Measurements from ENCODE around the gene LIPC.

The LIPC gene

GRCh38 chr15:58554758-58555157, 123.0 kb downstream of the LIPC start:
- DNase-seq (ENCODE audit: low read depth) = no peak

DNA sequence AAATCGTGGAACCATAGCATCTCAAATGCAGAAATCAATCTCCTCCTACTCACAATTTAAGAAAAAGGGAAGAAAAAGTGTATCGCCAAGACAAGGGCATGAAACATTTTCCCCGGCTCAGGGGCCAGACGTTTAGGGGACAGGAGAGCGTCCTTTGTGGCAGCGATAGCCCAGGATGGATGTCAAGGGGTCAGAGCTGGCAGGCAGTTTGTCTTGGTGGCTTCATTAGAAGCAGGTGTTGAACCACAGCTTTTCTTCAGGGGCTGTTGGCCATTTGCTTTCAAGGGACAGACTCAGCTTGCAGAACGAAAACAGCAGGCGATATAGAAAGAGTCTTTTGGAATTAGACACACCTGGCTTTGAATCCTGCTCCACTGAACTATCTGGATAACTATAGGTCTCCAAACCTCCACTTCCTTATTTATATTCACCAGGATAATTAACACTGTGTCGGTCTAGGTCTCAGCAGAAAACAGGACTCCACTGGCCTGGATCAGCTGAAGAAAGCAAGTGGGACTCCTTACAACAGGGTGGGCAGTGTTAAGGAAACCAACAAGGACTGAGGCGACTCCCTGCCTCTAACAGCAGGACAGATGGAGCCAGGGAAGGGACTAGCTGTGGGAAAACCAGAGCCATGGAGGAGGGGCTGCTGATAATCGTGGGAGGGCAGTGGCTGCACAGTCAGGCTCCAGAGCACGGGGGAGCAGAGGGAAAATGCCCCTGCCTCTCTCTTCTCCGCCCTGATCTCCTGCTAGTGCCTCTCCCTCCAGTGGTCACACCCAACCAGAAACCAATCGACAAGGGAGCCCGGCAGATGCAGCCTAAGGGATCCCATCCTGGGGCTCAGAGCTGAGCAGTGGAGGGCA, 123.6 kb downstream of the LIPC start:
- DNase-seq (ENCODE audit: low read depth) = no peak

- no peak for DNase-seq (ENCODE audit: low read depth)
Observed at GRCh38 chr15:58556028-58556361, 124.2 kb downstream of the LIPC start.

GRCh38 chr15:58556541-58556940, 124.8 kb downstream of the LIPC start:
- DNase-seq (ENCODE audit: low read depth) = no peak

- no peak for DNase-seq (ENCODE audit: low read depth)
Observed at GRCh38 chr15:58558777-58559176, 127.0 kb downstream of the LIPC start.

DNA sequence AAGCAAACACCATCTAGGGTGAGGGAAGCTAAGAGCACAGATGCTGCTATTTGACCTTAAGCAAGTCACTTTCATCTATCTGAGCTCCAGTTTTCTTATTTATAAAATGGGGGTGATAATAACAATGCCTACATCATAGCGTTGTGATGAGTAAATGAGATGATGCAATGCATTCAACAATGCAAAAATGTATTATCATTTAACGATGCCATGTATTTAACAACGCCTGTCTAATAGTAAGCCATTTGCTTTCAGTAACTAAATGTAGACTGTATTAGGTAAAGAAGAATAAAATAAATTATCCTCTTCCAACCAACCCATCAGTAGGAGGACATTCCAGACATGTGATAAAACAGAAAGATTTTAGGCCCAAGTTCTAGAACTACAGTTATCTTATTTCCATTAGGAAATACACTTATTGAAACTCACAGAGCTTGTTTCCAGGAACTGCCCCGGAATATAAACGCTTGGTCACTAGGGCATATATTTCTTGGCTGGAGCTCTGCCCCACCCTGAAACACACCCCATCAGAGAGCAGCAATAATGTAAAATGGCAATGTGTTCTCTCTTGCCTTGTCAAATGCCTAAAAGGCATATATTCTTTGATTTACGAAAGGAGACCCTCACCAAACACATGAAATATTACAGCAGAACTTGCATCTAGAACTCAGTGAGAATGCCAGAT, 128.3 kb downstream of the LIPC start:
- DNase-seq (ENCODE audit: low read depth) = no peak

GRCh38 chr15:58561321-58561720, 129.5 kb downstream of the LIPC start:
- DNase-seq (ENCODE audit: low read depth) = no peak

DNA sequence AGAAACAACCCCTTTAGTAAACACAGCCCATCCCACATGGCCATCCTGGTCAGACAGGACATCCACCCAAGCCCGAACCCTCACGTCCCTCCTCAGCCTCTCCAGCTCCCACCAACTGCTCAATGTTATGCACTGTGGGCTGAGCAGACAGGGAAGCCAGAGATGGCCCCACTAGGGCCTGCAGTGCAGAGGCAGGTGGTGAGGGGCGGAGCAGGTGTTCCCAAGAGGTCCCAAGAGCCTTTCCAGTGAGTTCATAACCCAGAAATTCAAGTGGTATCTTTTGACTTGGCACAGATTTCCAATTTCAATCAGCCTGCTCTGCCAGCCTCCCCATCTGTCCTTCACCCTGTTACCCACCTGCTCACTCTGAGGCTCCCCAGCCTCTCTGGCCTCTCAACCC, 130.3 kb downstream of the LIPC start:
- no peak for DNase-seq (ENCODE audit: low read depth)

- DNase-seq (ENCODE audit: low read depth) = no peak
Observed at GRCh38 chr15:58564981-58565380, 133.2 kb downstream of the LIPC start.

DNA sequence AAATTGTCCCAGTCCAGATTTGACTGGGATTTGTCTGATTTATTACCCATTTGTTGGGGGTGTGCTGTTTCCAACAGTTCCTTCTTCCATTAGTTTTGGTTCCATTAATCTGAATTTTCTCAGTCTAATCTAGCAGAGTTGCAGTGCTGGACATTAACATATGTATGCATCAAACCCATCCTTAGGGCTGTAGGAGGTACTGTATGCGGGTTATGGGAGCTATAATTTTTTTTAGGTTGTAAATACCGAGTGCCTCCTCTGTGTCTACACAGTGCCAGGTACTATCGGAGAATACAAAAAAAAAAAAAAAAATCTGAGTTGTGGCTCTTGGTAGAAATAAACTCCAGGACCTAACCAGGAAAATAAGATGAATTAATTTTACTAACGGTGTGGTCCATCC, 133.8 kb downstream of the LIPC start:
- DNase-seq (ENCODE audit: low read depth) = no peak

DNA sequence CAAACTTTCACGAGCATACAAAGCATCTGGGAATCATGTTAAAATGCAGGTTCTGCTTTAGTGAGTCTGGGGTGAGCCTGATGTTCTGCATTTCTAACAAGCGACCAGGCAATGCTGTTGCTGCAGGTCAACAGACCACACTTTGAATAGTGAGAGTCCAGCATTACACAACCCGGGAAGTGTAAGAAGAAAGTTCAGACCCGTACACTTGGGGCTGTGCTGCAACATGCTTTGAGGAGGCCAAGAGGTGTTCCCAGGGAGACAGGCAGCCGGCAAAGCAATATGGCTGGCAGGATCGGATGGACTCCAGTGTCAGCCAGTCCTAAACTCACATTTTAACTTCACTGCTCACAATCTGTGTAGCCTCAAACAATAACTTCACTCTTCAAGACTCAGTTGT, 134.2 kb downstream of the LIPC start:
- DNase-seq (ENCODE audit: low read depth) = no peak

DNA sequence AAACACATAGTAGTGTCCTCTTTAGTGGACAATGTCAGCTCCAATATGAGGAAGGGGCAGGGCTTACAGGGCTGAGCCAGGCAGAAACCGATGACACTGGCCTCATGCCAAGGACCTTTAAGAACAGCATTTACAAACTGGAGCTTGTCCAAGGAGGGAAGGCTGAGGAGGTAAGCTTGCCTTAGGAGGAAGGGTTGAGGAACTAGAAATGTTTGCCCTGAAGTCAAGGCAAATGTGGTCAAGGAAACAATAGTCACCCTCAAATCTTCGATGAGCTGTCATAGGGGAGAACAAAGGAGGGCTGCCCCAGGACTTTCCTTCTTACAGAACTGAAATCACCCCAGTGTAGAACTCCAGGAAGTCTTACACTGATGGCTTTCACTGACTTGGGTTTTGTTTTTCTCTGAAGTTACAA, 136.4 kb downstream of the LIPC start:
- no peak for DNase-seq (ENCODE audit: low read depth)

DNA sequence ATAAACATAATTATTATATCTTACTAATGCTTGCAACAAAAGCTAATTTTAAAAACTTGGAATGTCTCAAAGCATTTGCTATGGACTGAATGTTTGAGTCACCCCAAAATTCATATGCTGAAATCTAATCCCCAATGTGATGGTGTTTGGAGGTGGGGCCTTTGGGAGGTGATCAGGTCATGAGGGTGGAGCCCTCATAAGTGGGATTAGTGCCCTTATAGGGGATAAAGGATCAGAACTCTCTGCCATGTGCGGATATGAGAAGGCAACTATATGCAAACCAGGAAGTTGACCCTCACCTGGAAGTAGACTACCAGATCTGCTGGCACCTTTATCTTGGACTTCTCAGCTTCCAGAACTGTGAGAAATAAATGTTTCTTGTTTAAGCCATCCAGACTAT, 137.7 kb downstream of the LIPC start:
- no peak for DNase-seq (ENCODE audit: low read depth)

GRCh38 chr15:58571491-58571890, 139.7 kb downstream of the LIPC start:
- DNase-seq (ENCODE audit: low read depth) = no peak

GRCh38 chr15:58572521-58572920, 140.7 kb downstream of the LIPC start:
- no peak for DNase-seq (ENCODE audit: low read depth)

- DNase-seq (ENCODE audit: low read depth) = no peak
Observed at GRCh38 chr15:58573270-58573669, 141.5 kb downstream of the LIPC start.

DNA sequence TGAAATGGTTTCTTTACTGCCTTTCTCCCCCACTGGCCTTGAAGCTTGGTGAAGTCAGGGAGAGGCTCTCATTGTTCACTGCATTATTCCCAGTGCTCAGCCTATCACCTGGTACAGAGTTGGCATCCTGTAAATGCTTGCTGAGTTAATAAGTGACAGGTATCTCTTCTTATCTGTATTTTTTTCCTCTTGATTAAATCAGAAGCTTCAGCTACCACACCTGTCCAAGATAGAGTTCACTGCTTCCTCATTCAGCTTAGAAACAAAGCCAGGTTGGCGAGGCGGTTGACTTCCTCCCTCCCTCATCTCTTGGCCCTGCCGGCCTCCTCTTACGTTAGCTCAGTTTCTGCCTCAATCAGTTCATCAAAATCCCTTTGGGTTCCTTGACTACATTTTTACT, 142.8 kb downstream of the LIPC start:
- DNase-seq (ENCODE audit: low read depth) = no peak

GRCh38 chr15:58575045-58575786, 143.4 kb downstream of the LIPC start:
- DNase-seq (ENCODE audit: low read depth) = no peak

DNA sequence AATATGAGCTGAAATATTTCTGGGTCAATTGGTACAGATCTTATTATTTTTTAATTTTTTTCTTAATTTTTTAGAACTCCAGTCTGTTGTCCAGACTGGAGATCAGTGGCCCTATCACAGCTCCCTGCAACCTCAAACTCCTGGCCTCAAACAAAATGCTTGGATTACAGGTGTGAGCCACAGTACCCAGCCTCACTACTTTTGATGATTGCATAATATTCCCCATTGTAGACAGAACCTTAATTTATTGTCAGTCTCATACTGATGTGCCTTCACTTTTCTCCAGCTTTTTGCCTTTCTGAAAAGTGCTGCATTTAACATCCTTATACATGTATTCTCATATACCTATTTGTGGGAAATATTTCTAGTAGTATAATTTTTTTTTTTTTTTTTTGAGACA, 144.9 kb downstream of the LIPC start:
- no peak for DNase-seq (ENCODE audit: low read depth)

DNA sequence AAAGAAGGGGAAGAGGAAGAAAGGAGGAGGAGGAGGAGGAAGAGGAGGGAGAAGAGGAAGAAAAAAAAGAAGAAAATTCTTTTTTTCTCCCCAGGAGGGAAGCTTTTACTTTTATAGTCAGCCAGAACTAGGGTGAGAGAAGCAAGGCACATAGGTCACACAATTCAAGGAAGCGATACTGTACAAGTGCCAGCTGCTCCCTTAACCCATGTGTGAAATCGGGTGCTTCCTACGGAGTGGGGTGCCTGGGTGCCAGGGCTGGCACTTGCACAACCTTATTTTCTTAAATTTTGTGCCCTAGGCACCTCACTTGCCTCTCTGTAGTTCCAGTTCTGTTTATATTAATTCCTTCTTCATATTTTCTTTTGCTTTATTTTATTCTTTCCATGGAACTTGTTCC, 150.4 kb downstream of the LIPC start:
- no peak for DNase-seq (ENCODE audit: low read depth)

DNA sequence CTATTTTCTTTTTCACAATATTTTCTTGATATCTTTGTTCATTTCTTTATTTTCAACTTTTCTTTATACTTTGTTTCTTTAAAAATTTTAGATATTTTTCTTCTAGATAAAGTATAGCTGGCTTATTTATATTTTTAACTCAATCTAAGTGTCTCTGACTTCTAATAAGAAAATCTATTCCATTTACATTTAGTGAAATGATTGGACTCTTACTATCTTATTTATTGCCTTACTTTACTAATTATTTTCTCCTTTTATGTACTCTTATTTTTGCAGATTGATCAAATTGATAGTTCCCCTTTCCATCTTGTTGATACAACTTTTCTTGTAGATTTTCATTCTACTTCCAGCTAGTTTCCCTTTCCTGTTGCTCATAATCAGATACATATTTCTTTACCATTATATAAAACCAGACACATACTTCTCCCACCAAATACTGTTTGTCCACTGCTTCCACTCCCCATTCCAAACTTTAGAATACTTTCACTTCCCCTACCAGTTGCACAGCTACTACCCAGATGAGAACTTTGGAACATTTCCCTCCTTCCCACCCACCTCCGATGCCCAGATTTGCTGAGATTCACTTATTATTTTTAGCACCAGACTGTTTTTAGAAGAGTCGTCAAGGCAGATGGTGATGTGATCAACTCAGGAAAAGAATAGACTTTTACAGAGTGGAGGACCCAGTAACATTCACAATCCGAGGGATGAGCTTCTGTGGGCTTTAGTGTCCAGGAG, 151.5 kb downstream of the LIPC start:
- no peak for DNase-seq (ENCODE audit: low read depth)

DNA sequence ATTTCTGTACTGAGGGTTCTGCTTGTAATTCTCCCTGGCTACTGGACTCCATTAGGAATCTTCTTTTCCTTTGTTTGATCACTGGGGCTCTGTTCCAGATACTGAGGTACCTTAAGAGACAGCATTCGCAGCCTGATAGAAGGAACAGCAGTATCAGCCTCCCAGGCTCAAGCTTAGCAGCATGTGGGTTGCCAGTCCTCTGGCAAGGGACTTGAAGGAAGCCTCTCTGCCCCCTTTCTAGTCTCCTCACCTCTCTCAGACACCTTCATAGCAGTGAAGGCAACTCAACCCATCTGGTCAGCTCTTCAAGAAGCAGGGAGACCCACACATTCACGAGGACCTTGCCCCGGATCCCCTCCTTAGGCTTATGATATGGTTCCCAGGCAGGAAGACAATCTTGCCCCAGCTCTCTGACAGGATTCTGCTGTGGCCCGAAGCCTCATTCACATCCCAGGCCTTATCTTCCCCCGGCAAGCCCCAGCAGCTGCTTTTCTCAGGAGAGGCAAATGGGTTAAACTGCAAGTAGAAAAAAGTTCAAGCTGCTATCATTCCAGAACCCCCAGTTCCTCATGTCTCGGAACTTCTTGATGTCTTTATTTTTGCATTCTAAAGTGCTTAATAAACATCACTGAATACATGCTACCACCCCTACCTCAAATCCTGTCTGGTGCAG, 153.1 kb downstream of the LIPC start:
- no peak for DNase-seq (ENCODE audit: low read depth)
